Naive thymus-derived CD8-positive, alpha-beta T cell (primary cell): ENCODE measurements around the gene RNASE11. TPM values are rescaled to one million over a fixed set of nuclear protein-coding genes. Genes with fewer than 3 reads are reported as not detected.
"Not testable (repeated sequence)": the region's sequence is repeated elsewhere in the genome, so short reads cannot be mapped to it uniquely, and the experiment has no call there.

Source experiments
- ATAC-seq, 2 donors: fragments of 150-1000 bp; cut with Tn5 transposase in 1 of 2; sonication (Bioruptor Pico), chemical (Tn5 transposase) in 1 of 2; 1 replicate in 1 of 2; 2 replicates in 1 of 2; pipeline ENCODE4 v1.10.0; 2021; ENCODE audit warnings: mild to moderate bottlenecking in 2 of 2, moderate library complexity in 2 of 2
- POLR2A ChIA-PET: fragments of 350-600 bp; sonication (Branson Sonifier 250); formaldehyde crosslinking; loops from one replicate; lab custom pipeline; 2021; ENCODE audit warnings: antibody characterized with exemption; lab: Charles Lee
- DNase-seq, 10 donors: peaks; one replicate each; pipeline versions ENCODE4 v3.0.0 to v3.0.0-alpha.2; 2020 to 2022
- H3K27ac Mint-ChIP-seq, 10 donors: one replicate each; pipeline ENCODE4 v1.8.0; 2020 to 2022; ENCODE audit warnings: mild to moderate bottlenecking in 10 of 10, mixed read lengths in 10 of 10, moderate library complexity in 4 of 10, inconsistent platforms in 1 of 10
- H3K27me3 Mint-ChIP-seq, 5 donors: one replicate each; pipeline ENCODE4 v1.8.0; 2021 to 2022; ENCODE audit warnings: mixed read lengths in 5 of 5
- H3K36me3 Mint-ChIP-seq, 3 donors: one replicate each; pipeline ENCODE4 v1.8.0; 2020 to 2022; ENCODE audit warnings: mixed read lengths in 3 of 3, mild to moderate bottlenecking in 2 of 3, inconsistent platforms in 1 of 3
- H3K4me1 Mint-ChIP-seq, 4 donors: one replicate each; pipeline ENCODE4 v1.8.0; 2021 to 2022; ENCODE audit warnings: mixed read lengths in 4 of 4
- H3K4me3 Mint-ChIP-seq, 10 donors: one replicate each; pipeline ENCODE4 v1.8.0; 2020 to 2022; ENCODE audit warnings: mild to moderate bottlenecking in 10 of 10, mixed read lengths in 10 of 10, moderate library complexity in 6 of 10, inconsistent platforms in 1 of 10
- H3K9me3 Mint-ChIP-seq, 9 donors: one replicate each; pipeline ENCODE4 v1.8.0; 2020 to 2022; ENCODE audit warnings: mixed read lengths in 9 of 9, mild to moderate bottlenecking in 3 of 9, inconsistent platforms in 1 of 9, moderate library complexity in 1 of 9
- polyA plus RNA-seq, 3 donors: library from polyadenylated mRNA; unstranded; fragments of 300-500 nt; fragmentation: Illumina TruSeq; gene quantifications; one replicate each; pipeline ENCODE4 v1.2.3, GENCODE V29; 2021
- total RNA-seq, 8 experiments: library from RNA in 2 of 8; stranded (reverse) in 2 of 8; gene quantifications; one replicate each; pipeline ENCODE4 v1.2.3 and lab custom pipeline; 2021 to 2026

Gene RNASE11
- total and polyA plus RNA-seq, 5 experiments from 2014 or later: not detected

DNA sequence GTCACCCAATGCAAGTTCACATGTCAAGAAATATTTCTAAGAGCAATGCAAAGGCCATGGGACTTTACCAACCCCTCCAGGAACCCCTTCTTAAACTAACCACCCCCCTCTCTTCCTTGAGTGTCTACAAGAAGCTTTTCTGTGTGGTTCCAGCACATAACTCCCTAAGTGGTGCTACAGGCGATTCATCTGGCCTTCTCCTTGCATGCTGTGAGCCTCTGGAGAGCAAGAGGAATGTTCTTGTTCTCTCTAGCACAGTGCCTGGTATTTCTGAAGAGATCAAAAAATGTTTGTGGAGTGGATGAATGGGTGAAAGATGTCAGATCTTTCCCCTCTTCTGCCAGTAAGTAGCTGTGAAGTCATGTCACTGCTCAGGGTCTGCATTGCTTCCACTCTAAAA lies 9.3 kb upstream of the RNASE11 start:
- ATAC-seq: no peak
- POLR2A ChIA-PET: no interaction called here
- H3K27ac Mint-ChIP-seq: peak overlapping the region in 1 of 10 donors; percentile 56
- no peak for DNase-seq
- H3K36me3 Mint-ChIP-seq: no peaks in the 10 kb centered on the region
- H3K27me3 Mint-ChIP-seq: peaks cover 0 to 5% (median 0%) of the 10 kb centered on the region in 5 donors
- H3K4me3 Mint-ChIP-seq: no peak overlapping the region
- H3K9me3 Mint-ChIP-seq: no peaks in the 10 kb centered on the region
- H3K4me1 Mint-ChIP-seq: peaks cover 0 to 5% (median 2%) of the 10 kb centered on the region in 4 donors

DNA sequence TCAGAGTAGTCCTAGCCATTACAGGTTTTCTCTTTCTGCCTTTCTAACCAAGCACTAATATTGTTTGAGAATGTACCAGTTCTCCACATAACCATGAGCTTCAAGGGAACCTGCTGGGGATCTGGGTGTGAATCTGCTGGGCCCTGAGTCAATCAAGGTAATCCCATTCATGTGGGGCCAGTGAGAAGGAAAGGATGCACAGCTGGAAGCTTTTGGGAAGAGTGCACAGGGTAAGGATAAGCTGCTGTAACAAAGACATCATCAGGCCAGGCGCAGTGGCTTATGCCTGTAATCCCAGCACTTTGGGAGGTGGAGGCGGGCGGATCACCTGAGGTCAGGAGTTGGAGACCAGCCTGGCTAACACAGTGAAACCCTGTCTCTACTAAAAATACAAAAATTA lies 7.9 kb upstream of the RNASE11 start:
- POLR2A ChIA-PET, H3K4me3 Mint-ChIP-seq, H3K9me3 Mint-ChIP-seq, H3K4me1 Mint-ChIP-seq, H3K27ac Mint-ChIP-seq, DNase-seq, H3K36me3 Mint-ChIP-seq, ATAC-seq: not testable (repeated sequence)
- peaks cover 0 to 14% (median 4%) of the 10 kb centered on the region in 5 donors for H3K27me3 Mint-ChIP-seq

DNA sequence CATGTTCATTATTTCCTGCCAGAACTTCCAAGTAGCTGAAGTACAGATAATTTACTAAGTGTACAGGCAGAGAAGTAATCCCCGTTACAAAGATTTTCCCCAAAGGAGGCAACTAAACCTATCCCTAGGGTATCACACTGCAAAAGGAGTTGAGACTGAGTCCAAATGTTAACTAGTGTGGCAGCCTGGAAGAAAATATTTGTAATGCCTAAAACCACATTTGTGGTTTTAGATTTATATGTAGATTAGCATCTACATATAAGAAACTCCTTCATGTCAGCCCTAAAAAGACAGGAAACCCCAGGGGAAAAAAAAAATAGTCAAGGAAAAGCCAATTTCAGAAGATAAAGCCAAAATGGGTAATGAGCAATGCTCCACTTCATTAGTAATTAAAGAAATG lies 4.8 kb upstream of the RNASE11 start:
- Mint-ChIP-seq H3K27ac (no peak overlapping the region), H3K9me3 (no peaks in the 10 kb centered on the region), H3K36me3 (no peaks in the 10 kb centered on the region), H3K4me1 (peaks cover 0 to 5% (median 2%) of the 10 kb centered on the region in 4 donors), H3K4me3 (no peak overlapping the region), H3K27me3 (peaks cover 0 to 14% (median 4%) of the 10 kb centered on the region in 5 donors)
- POLR2A ChIA-PET: no interaction called here
- DNase-seq (no peak), ATAC-seq (no peak)

DNA sequence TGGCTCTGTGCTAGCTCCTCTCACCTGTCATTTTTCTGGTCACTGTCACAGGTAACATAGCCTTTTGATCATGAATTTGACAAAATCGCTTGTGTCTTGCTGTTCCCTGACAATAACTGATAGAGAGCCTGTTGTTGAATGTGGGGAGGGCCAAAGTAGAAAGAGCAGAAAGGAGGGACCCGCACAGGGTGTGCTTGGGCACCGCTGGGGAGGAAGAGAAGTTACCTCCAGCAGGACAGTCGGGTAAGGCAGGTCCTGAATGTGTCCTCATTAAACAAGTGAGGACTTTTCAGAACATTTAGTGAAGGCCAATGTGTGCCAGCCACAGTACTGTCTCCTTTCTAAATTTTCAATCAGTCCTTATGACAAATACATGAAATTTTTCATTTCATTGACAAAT lies 3.4 kb upstream of the RNASE11 start, which contains the start of gene RNASE12:
Gene RNASE12 (minus strand): TSS at position 142 of the 400 bp plus-strand sequence. CDS start 653 bp downstream, outside the sequence.
- H3K27ac Mint-ChIP-seq: no peak within 1 kb of the TSS
- H3K27me3 Mint-ChIP-seq: peaks cover 0 to 14% (median 6%) of the 10 kb centered on the region in 5 donors
- peaks cover 0 to 5% (median 2%) of the 10 kb centered on the region in 4 donors for H3K4me1 Mint-ChIP-seq
- no peak within 1 kb of the TSS for H3K4me3 Mint-ChIP-seq
- DNase-seq (no peak), ATAC-seq (no peak)
- peaks cover 0 to 2% (median 0%) of the 10 kb centered on the region in 3 donors for H3K36me3 Mint-ChIP-seq
- peaks cover 0 to 5% (median 0%) of the 10 kb centered on the region in 9 donors for H3K9me3 Mint-ChIP-seq
- POLR2A ChIA-PET: no interaction called here

- POLR2A ChIA-PET: no interaction called here
Observed at GRCh38 chr14:20583908-20584307, 3.9 kb downstream of the RNASE11 start.

DNA sequence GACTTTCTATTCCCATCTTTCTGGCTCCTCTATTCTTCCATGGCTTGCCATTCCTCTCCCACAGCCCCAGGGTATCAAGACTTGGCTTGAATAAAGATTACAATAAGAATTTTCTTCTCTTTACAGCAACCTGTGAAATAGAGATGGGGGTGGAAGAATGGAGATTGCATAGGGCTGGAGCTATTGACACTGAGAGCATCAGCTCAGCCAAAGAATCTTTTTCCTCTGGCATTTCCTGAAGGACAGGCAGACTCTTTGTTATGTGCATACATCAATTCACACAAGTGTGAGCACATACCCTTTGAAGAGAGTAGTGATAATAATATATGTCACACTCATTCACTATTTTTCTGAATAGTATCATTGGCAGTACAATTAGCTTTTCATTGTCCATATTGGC lies 4.7 kb downstream of the RNASE11 start:
- Mint-ChIP-seq H3K27me3 (peaks cover 0 to 9% (median 2%) of the 10 kb centered on the region in 5 donors), H3K4me3 (no peak overlapping the region), H3K4me1 (no peaks in the 10 kb centered on the region), H3K27ac (no peak overlapping the region), H3K9me3 (peaks cover 0 to 12% (median 3%) of the 10 kb centered on the region in 9 donors), H3K36me3 (peaks cover 0 to 7% (median 4%) of the 10 kb centered on the region in 3 donors)
- ATAC-seq: no peak
- DNase-seq: no peak
- POLR2A ChIA-PET: no interaction called here

More at GRCh38 chr14:20583908-20584307, 3.9 kb downstream of the RNASE11 start:
- Mint-ChIP-seq H3K27ac (no peak overlapping the region), H3K4me3 (no peak overlapping the region), H3K4me1 (no peaks in the 10 kb centered on the region), H3K9me3 (peaks cover 0 to 12% (median 3%) of the 10 kb centered on the region in 9 donors), H3K36me3 (peaks cover 0 to 7% (median 4%) of the 10 kb centered on the region in 3 donors), H3K27me3 (peaks cover 0 to 9% (median 2%) of the 10 kb centered on the region in 5 donors)
- no peak for ATAC-seq
- no peak for DNase-seq

DNA sequence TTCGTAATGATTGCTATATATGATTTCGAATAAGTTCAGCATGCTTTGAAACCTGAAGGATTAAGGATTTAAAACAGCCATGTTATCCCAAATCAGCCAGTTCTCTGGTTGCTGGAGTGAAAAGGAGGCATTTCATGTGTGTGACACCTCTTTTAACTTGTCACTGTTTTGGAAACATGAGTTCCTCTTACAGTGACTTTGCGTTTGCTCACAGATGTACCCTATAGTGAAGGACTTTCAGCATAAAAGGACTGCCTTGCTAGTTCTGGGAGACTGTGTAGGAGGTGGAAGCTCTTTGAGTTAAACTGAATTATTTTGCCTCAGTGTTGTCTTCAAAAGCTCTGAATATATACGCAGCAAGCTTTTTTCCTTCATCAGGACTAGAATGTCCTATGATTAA lies 7.6 kb downstream of the RNASE11 start:
- no peak overlapping the region for H3K4me3 Mint-ChIP-seq
- no peak for ATAC-seq
- peaks cover 0 to under 1% (median 0%) of the 10 kb centered on the region in 9 donors for H3K9me3 Mint-ChIP-seq
- POLR2A ChIA-PET: no interaction called here
- no peaks in the 10 kb centered on the region for H3K36me3 Mint-ChIP-seq
- peaks cover 0 to 4% (median 0%) of the 10 kb centered on the region in 5 donors for H3K27me3 Mint-ChIP-seq
- H3K4me1 Mint-ChIP-seq: no peaks in the 10 kb centered on the region
- DNase-seq: no peak
- peak overlapping the region in 1 of 10 donors; percentile 23 for H3K27ac Mint-ChIP-seq

DNA sequence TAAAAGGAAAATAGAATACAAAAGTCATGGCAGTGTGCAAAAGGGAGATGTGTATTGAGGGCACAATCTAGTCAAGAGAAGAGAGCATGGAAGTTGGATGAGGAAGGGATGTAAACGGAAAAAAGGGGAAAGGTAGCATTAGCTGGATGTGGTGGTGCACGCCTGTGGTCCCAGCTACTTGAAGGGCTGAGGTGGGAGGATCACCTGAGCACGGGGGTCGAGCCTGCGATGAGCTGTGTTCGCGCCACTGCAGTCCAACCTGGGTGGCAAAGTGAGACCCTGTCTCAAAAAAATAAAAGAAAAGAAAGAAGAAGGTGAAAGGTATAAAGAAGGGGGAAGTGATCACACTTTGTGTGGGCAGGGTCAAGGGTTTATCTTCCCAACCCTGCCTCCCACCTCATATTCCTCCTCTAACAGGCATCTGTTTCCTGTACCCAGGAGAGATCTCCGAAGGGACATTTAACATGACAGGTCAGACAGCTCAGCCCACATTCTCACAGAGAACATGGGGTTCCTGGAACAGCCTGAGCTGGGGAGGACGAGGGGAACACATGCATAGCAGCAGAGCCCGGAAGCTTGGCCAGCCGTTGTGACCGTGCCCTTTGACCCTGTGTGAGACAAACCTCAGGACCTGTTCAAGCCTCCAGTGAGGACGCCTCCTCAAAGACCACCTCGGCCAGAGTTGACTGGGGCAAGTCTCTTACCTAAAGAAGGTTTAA lies 8.9 kb downstream of the RNASE11 start:
- Mint-ChIP-seq H3K27me3 (peaks cover 0 to 5% (median 0%) of the 10 kb centered on the region in 5 donors), H3K27ac (peak overlapping the region in 4 of 10 donors; percentile 0 to 45 (median 24)), H3K9me3 (no peaks in the 10 kb centered on the region), H3K36me3 (no peaks in the 10 kb centered on the region), H3K4me3 (no peak overlapping the region), H3K4me1 (no peaks in the 10 kb centered on the region)
- POLR2A ChIA-PET: no interaction called here
- ATAC-seq (no peak), DNase-seq (no peak)

GRCh38 chr14:20578325-20578724 lies 9.5 kb downstream of the RNASE11 start:
- Mint-ChIP-seq H3K4me1 (no peaks in the 10 kb centered on the region), H3K4me3 (no peak overlapping the region), H3K27ac (peak overlapping the region in 1 of 10 donors; percentile 45), H3K27me3 (peaks cover 0 to 3% (median 0%) of the 10 kb centered on the region in 5 donors), H3K36me3 (no peaks in the 10 kb centered on the region), H3K9me3 (no peaks in the 10 kb centered on the region)
- POLR2A ChIA-PET: no interaction called here
- no peak for ATAC-seq
- DNase-seq: no peak

DNA sequence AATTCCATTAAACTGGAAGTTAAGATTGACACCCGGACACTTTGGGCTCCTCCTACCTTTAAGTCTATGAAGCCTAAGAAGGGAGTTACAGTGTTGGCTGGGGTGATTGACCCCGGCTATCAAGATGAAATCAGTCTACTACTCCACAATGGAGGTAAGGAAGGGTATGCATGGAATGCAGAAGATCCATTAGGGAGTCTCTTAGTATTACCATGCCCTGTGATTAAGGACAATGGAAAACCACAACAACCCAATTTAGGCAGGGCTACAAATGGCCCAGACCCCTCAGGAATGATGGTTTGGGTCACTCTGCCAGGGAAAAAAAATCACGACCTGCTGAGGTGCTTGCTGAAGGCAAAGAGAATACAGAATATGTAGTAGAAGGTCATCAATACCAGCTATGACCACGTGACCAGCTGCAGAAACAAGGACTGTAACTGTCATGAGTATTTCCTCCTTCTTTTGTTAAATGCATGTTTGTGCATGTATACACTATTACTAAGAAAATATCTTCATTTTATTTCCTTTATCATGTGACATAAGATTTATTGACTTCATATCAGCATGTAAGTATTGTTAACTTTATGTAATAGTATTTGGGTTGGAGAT lies 15.3 kb downstream of the RNASE11 start:
- DNase-seq, POLR2A ChIA-PET, H3K4me3 Mint-ChIP-seq, H3K36me3 Mint-ChIP-seq, H3K27me3 Mint-ChIP-seq, ATAC-seq, H3K4me1 Mint-ChIP-seq: not testable (repeated sequence)
- Mint-ChIP-seq H3K27ac (peak overlapping the region in 1 of 10 donors; percentile 19), H3K9me3 (peaks cover 0 to 28% (median 10%) of the 10 kb centered on the region in 9 donors)

DNA sequence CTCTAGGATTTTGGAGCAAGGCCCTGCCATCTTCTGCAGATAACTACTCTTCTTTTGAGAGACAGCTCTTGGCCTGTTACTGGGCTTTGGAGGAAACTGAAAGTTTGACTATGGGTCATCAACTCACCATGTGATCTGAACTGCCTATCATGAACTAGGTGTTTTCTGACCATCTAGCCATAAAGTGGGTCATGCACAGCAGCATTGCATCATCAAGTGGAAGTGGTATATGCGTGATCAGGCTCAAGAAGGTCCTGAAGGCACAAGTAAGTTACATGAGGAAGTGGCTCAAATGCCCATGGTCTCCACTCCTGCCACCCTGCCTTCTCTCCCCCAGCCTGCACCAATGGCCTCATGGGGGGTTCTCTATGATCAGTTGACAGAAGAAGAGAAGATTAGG lies 17.1 kb downstream of the RNASE11 start:
- peaks cover 3 to 11% (median 9%) of the 10 kb centered on the region in 4 donors for H3K4me1 Mint-ChIP-seq
- POLR2A ChIA-PET, H3K27ac Mint-ChIP-seq, H3K27me3 Mint-ChIP-seq, H3K4me3 Mint-ChIP-seq, ATAC-seq, DNase-seq, H3K36me3 Mint-ChIP-seq: not testable (repeated sequence)
- H3K9me3 Mint-ChIP-seq: peaks cover 0 to 28% (median 10%) of the 10 kb centered on the region in 9 donors

- POLR2A ChIA-PET, H3K36me3 Mint-ChIP-seq, H3K27me3 Mint-ChIP-seq, H3K4me3 Mint-ChIP-seq, ATAC-seq, H3K27ac Mint-ChIP-seq, DNase-seq: not testable (repeated sequence)
- Mint-ChIP-seq H3K9me3 (peaks cover 0 to 28% (median 10%) of the 10 kb centered on the region in 9 donors), H3K4me1 (peaks cover 3 to 11% (median 9%) of the 10 kb centered on the region in 4 donors)
Observed at GRCh38 chr14:20569865-20570264, 17.9 kb downstream of the RNASE11 start.

DNA sequence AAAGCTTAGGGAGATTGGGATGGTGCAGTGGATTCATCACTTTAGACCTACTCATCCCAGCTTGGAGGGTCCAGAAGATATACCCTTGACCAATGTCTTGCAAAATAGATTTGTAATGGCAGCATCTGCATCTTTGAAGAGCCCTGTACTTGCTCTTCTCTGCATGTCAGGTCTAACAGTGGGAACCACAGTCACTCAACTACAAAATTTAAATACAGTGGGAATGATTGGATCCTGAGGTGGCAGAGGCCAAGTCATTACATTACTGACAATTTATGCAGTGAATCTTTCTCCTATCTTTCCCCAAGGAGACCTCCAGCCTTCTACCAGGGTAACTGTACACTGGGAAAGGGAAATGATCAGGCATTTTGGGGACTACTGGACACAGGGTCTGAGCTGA lies 18.7 kb downstream of the RNASE11 start:
- H3K9me3 Mint-ChIP-seq: peaks cover 0 to 28% (median 10%) of the 10 kb centered on the region in 9 donors
- no peak for DNase-seq
- peaks cover 0 to 8% (median 0%) of the 10 kb centered on the region in 3 donors for H3K36me3 Mint-ChIP-seq
- peaks cover 3 to 11% (median 9%) of the 10 kb centered on the region in 4 donors for H3K4me1 Mint-ChIP-seq
- no peak for ATAC-seq
- H3K4me3 Mint-ChIP-seq: no peak overlapping the region
- no peak overlapping the region for H3K27ac Mint-ChIP-seq
- POLR2A ChIA-PET: no interaction called here
- no peaks in the 10 kb centered on the region for H3K27me3 Mint-ChIP-seq
